ENCODE measurements around the gene HOMER2. TPM values are rescaled to one million over a fixed set of nuclear protein-coding genes. Genes with fewer than 3 reads are reported as not detected.

HOMER2 gene
- total and polyA plus RNA-seq, 9 of the 15 experiments (the other 6 are each of a cell fraction or from before 2014, with no cell fraction given): 0.13 to 0.47 (median 0.29) TPM; not detected in 1

Other genes starting within 250 kb of the HOMER2 start
- gene AP3B2, start 242.8 kb downstream of the HOMER2 start, total RNA-seq (2014; rRNA removed): 0.09 TPM in 1 of 2 replicates, not detected in the other
- 0.04 and 0.19 TPM in 2 replicates for gene AP3B2, start 242.8 kb downstream of the HOMER2 start, total RNA-seq (2014; rRNA removed; fragmentation: Illumina TruSeq; extraction: Trizol)
- not detected in 2 replicates for gene AP3B2, start 242.8 kb downstream of the HOMER2 start, total RNA-seq (2015; rRNA removed; fragmentation: Illumina TruSeq; extraction: Trizol)
- gene AP3B2, start 242.8 kb downstream of the HOMER2 start, total RNA-seq (2021): 0.18 TPM in 1 of 2 replicates, not detected in the other
- gene AP3B2, start 242.8 kb downstream of the HOMER2 start, polyA plus RNA-seq (2011; rRNA removed): 0.15 and 0.46 TPM in 2 replicates
- gene AP3B2, start 242.8 kb downstream of the HOMER2 start, polyA plus RNA-seq (2014; fragmentation: Illumina TruSeq; extraction: Trizol): 0.13 and 0.14 TPM in 2 replicates
- gene AP3B2, start 242.8 kb downstream of the HOMER2 start, polyA plus RNA-seq (2014; fragmentation: Nextera tagmentation; extraction: Ambion mirVana): under 1 TPM; 0.10 to 0.11 TPM
- 0.03 and 0.04 TPM in 2 replicates for gene AP3B2, start 242.8 kb downstream of the HOMER2 start, polyA plus RNA-seq (2014; rRNA removed)
- gene FSD2, start 146.7 kb downstream of the HOMER2 start, total RNA-seq (2014; rRNA removed): not detected in 2 replicates
- gene FSD2, start 146.7 kb downstream of the HOMER2 start, total RNA-seq (2014; rRNA removed; fragmentation: Illumina TruSeq; extraction: Trizol): not detected in 2 replicates
- gene FSD2, start 146.7 kb downstream of the HOMER2 start, total RNA-seq (2015; rRNA removed; fragmentation: Illumina TruSeq; extraction: Trizol): not detected in 2 replicates
- gene FSD2, start 146.7 kb downstream of the HOMER2 start, total RNA-seq (2021): not detected in 2 replicates
- not detected in 2 replicates for gene FSD2, start 146.7 kb downstream of the HOMER2 start, polyA plus RNA-seq (2011; rRNA removed)
- 0.01 TPM in 1 of 2 replicates, not detected in the other for gene FSD2, start 146.7 kb downstream of the HOMER2 start, polyA plus RNA-seq (2014; fragmentation: Illumina TruSeq; extraction: Trizol)
- gene FSD2, start 146.7 kb downstream of the HOMER2 start, polyA plus RNA-seq (2014; fragmentation: Nextera tagmentation; extraction: Ambion mirVana): under 1 TPM; 0.01 to 0.06 TPM
- not detected in 2 replicates for gene FSD2, start 146.7 kb downstream of the HOMER2 start, polyA plus RNA-seq (2014; rRNA removed)
- gene WHAMM, start 143.1 kb downstream of the HOMER2 start, total RNA-seq (2014; rRNA removed): 3.6 and 4.3 TPM in 2 replicates
- gene WHAMM, start 143.1 kb downstream of the HOMER2 start, total RNA-seq (2014; rRNA removed; fragmentation: Illumina TruSeq; extraction: Trizol): 3.8 and 4.7 TPM in 2 replicates
- 3.8 and 4.5 TPM in 2 replicates for gene WHAMM, start 143.1 kb downstream of the HOMER2 start, total RNA-seq (2015; rRNA removed; fragmentation: Illumina TruSeq; extraction: Trizol)
- 4.5 and 4.8 TPM in 2 replicates for gene WHAMM, start 143.1 kb downstream of the HOMER2 start, total RNA-seq (2021)
- gene WHAMM, start 143.1 kb downstream of the HOMER2 start, polyA plus RNA-seq (2011; rRNA removed): 2.7 and 3.3 TPM in 2 replicates
- 4.0 TPM in 2 replicates for gene WHAMM, start 143.1 kb downstream of the HOMER2 start, polyA plus RNA-seq (2014; fragmentation: Illumina TruSeq; extraction: Trizol)
- gene WHAMM, start 143.1 kb downstream of the HOMER2 start, polyA plus RNA-seq (2014; fragmentation: Nextera tagmentation; extraction: Ambion mirVana): 1 to 10 TPM; 2.0 to 2.3 TPM
- gene WHAMM, start 143.1 kb downstream of the HOMER2 start, polyA plus RNA-seq (2014; rRNA removed): 3.6 and 4.6 TPM in 2 replicates
- 35.8 and 37.8 TPM in 2 replicates for gene RAMAC, start 33.5 kb upstream of the HOMER2 start, total RNA-seq (2014; rRNA removed)
- 43.3 and 44.1 TPM in 2 replicates for gene RAMAC, start 33.5 kb upstream of the HOMER2 start, total RNA-seq (2014; rRNA removed; fragmentation: Illumina TruSeq; extraction: Trizol)
- gene RAMAC, start 33.5 kb upstream of the HOMER2 start, total RNA-seq (2015; rRNA removed; fragmentation: Illumina TruSeq; extraction: Trizol): 41.7 and 41.9 TPM in 2 replicates
- gene RAMAC, start 33.5 kb upstream of the HOMER2 start, total RNA-seq (2021): 26.9 and 28.4 TPM in 2 replicates
- gene RAMAC, start 33.5 kb upstream of the HOMER2 start, polyA plus RNA-seq (2011; rRNA removed): 24.8 and 36.5 TPM in 2 replicates
- 35.4 and 38.4 TPM in 2 replicates for gene RAMAC, start 33.5 kb upstream of the HOMER2 start, polyA plus RNA-seq (2014; fragmentation: Illumina TruSeq; extraction: Trizol)
- 100 to 1,000 TPM; 100 to 108 TPM for gene RAMAC, start 33.5 kb upstream of the HOMER2 start, polyA plus RNA-seq (2014; fragmentation: Nextera tagmentation; extraction: Ambion mirVana)
- gene RAMAC, start 33.5 kb upstream of the HOMER2 start, polyA plus RNA-seq (2014; rRNA removed): 35.4 and 42.8 TPM in 2 replicates
- gene C15orf40, start 58.9 kb upstream of the HOMER2 start, total RNA-seq (2014; rRNA removed): 15.9 and 18.4 TPM in 2 replicates
- 30.3 and 33.7 TPM in 2 replicates for gene C15orf40, start 58.9 kb upstream of the HOMER2 start, total RNA-seq (2014; rRNA removed; fragmentation: Illumina TruSeq; extraction: Trizol)
- 13.6 and 22.1 TPM in 2 replicates for gene C15orf40, start 58.9 kb upstream of the HOMER2 start, total RNA-seq (2015; rRNA removed; fragmentation: Illumina TruSeq; extraction: Trizol)
- 22.9 and 27.0 TPM in 2 replicates for gene C15orf40, start 58.9 kb upstream of the HOMER2 start, total RNA-seq (2021)
- 21.4 and 27.0 TPM in 2 replicates for gene C15orf40, start 58.9 kb upstream of the HOMER2 start, polyA plus RNA-seq (2011; rRNA removed)
- 23.2 and 33.9 TPM in 2 replicates for gene C15orf40, start 58.9 kb upstream of the HOMER2 start, polyA plus RNA-seq (2014; fragmentation: Illumina TruSeq; extraction: Trizol)
- 10 to 100 TPM; 49.9 to 52.0 TPM for gene C15orf40, start 58.9 kb upstream of the HOMER2 start, polyA plus RNA-seq (2014; fragmentation: Nextera tagmentation; extraction: Ambion mirVana)
- gene C15orf40, start 58.9 kb upstream of the HOMER2 start, polyA plus RNA-seq (2014; rRNA removed): 21.8 and 29.6 TPM in 2 replicates
- gene BTBD1, start 114.5 kb upstream of the HOMER2 start, total RNA-seq (2014; rRNA removed): 89.1 and 90.4 TPM in 2 replicates
- gene BTBD1, start 114.5 kb upstream of the HOMER2 start, total RNA-seq (2014; rRNA removed; fragmentation: Illumina TruSeq; extraction: Trizol): 97.6 and 107 TPM in 2 replicates
- 87.4 and 93.4 TPM in 2 replicates for gene BTBD1, start 114.5 kb upstream of the HOMER2 start, total RNA-seq (2015; rRNA removed; fragmentation: Illumina TruSeq; extraction: Trizol)
- gene BTBD1, start 114.5 kb upstream of the HOMER2 start, total RNA-seq (2021): 75.8 and 77.3 TPM in 2 replicates
- gene BTBD1, start 114.5 kb upstream of the HOMER2 start, polyA plus RNA-seq (2011; rRNA removed): 91.7 and 106 TPM in 2 replicates
- gene BTBD1, start 114.5 kb upstream of the HOMER2 start, polyA plus RNA-seq (2014; fragmentation: Illumina TruSeq; extraction: Trizol): 89.5 and 94.1 TPM in 2 replicates
- gene BTBD1, start 114.5 kb upstream of the HOMER2 start, polyA plus RNA-seq (2014; fragmentation: Nextera tagmentation; extraction: Ambion mirVana): 10 to 100 TPM; 19.4 to 27.2 TPM
- 73.6 and 74.9 TPM in 2 replicates for gene BTBD1, start 114.5 kb upstream of the HOMER2 start, polyA plus RNA-seq (2014; rRNA removed)
- 1.8 and 3.3 TPM in 2 replicates for gene TM6SF1, start 154.9 kb upstream of the HOMER2 start, total RNA-seq (2014; rRNA removed)
- gene TM6SF1, start 154.9 kb upstream of the HOMER2 start, total RNA-seq (2014; rRNA removed; fragmentation: Illumina TruSeq; extraction: Trizol): 4.4 and 4.6 TPM in 2 replicates
- gene TM6SF1, start 154.9 kb upstream of the HOMER2 start, total RNA-seq (2015; rRNA removed; fragmentation: Illumina TruSeq; extraction: Trizol): 1.1 and 1.3 TPM in 2 replicates
- 2.7 and 4.1 TPM in 2 replicates for gene TM6SF1, start 154.9 kb upstream of the HOMER2 start, total RNA-seq (2021)
- gene TM6SF1, start 154.9 kb upstream of the HOMER2 start, polyA plus RNA-seq (2011; rRNA removed): 1.0 and 6.1 TPM in 2 replicates
- 3.5 and 4.4 TPM in 2 replicates for gene TM6SF1, start 154.9 kb upstream of the HOMER2 start, polyA plus RNA-seq (2014; fragmentation: Illumina TruSeq; extraction: Trizol)
- gene TM6SF1, start 154.9 kb upstream of the HOMER2 start, polyA plus RNA-seq (2014; fragmentation: Nextera tagmentation; extraction: Ambion mirVana): 1 to 10 TPM; 5.2 to 5.6 TPM
- 2.9 and 4.5 TPM in 2 replicates for gene TM6SF1, start 154.9 kb upstream of the HOMER2 start, polyA plus RNA-seq (2014; rRNA removed)

All from K562 (cell line).